Ectodermal cell (in vitro differentiated cells): ENCODE data around the gene MCRIP2.

Experiments
- H3K27ac ChIP-seq: 2 replicates; pipeline ENCODE4 v1.7.0; 2013; ENCODE audit warnings: mild to moderate bottlenecking, low read depth, low read length; ENCODE audit not compliant: insufficient read depth, poor library complexity, severe bottlenecking
- H3K27me3 ChIP-seq: 2 replicates; pipeline ENCODE4 v1.7.0; 2013; ENCODE audit warnings: mild to moderate bottlenecking, low read length; ENCODE audit not compliant: insufficient read depth, control insufficient read depth, poor library complexity, severe bottlenecking
- H3K36me3 ChIP-seq: one replicate; pipeline ENCODE4 v1.7.0; 2013; ENCODE audit warnings: low read length; ENCODE audit not compliant: control insufficient read depth, insufficient read depth
- H3K4me1 ChIP-seq: one replicate; pipeline ENCODE4 v1.7.0; 2013; ENCODE audit warnings: low read length; ENCODE audit not compliant: control insufficient read depth, insufficient read depth
- H3K4me3 ChIP-seq: 2 replicates; pipeline ENCODE4 v1.7.0; 2013; ENCODE audit warnings: low read depth, low read length, control low read depth; ENCODE audit not compliant: insufficient read depth
- H3K9me3 ChIP-seq: 2 replicates; pipeline ENCODE4 v1.7.0; 2013; ENCODE audit warnings: mild to moderate bottlenecking, low read length, moderate library complexity; ENCODE audit not compliant: control insufficient read depth
- WGBS, 2 experiments: methylation state at CpG; one replicate each; pipeline ENCODE4 v1.1.7; 2013; ENCODE audit warnings: missing lambda C conversion rate in 2 of 2; 5-methylcytosine and 5-hydroxymethylcytosine counted together

Gene MCRIP2

DNA sequence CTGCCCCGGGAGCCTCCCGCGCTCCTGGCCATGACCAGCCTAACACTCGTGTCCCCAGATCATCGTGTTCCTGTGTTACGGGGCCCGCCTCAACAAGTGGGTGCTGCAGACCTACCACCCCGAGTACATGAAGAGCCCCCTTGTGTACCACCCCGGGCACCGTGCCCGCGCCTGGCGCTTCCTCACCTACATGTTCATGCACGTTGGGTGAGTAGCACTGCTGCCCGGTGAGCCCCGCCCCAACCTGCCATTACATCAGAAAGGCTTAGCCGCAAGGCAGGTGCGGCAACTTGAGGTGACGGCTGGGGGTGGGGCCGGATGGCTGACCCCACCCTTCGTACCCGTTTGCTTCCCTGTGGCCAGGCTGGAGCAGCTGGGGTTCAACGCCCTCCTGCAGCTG is 35.3 kb downstream of the MCRIP2 start:
- H3K27me3 ChIP-seq: peaks cover 12% of the 10 kb centered on the region
- peaks cover 15% of the 10 kb centered on the region for H3K36me3 ChIP-seq
- H3K4me3 ChIP-seq: no peak overlapping the region
- H3K4me1 ChIP-seq: peaks cover 14% of the 10 kb centered on the region
- H3K9me3 ChIP-seq: no peaks in the 10 kb centered on the region
- WGBS, 2 experiments: 93 to 94% methylated on average over 23 of the region's 23 CpGs
- H3K27ac ChIP-seq: no peak overlapping the region

DNA sequence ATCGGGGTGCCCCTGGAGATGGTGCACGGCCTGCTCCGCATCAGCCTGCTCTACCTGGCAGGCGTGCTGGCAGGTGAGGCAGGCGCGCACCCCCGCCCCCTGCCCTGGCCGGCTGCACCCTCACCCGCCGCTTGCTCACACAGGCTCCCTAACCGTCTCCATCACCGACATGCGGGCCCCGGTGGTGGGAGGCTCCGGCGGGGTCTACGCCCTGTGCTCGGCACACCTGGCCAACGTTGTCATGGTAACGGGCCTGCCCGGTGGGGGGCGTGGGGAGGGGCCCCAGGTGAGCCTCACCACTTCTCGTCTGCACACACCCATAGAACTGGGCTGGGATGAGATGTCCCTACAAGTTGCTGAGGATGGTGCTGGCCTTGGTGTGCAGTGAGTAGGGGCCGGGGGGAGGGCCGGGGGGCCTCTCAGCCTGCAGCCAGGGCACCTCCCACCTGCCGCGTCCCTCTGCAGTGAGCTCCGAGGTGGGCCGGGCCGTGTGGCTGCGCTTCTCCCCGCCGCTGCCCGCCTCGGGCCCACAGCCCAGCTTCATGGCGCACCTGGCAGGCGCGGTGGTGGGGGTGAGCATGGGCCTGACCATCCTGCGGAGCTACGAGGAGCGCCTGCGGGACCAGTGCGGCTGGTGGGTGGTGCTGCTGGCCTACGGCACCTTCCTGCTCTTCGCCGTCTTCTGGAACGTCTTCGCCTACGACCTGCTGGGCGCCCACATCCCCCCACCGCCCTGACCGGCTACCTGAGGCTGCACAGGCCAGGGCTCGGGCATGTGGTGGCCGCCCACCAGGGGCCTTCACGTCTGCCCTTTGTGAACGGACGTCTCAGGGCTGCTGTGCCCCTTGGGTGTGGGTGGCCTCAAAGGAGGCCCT is 35.9 kb downstream of the MCRIP2 start:
- Histone ChIP-seq H3K27me3 (peaks cover 12% of the 10 kb centered on the region), H3K36me3 (peaks cover 16% of the 10 kb centered on the region), H3K4me3 (no peak overlapping the region), H3K4me1 (peaks cover 14% of the 10 kb centered on the region), H3K9me3 (no peaks in the 10 kb centered on the region), H3K27ac (no peak overlapping the region)
- WGBS, 2 experiments: 91 to 92% methylated on average over 57 of the region's 57 CpGs

DNA sequence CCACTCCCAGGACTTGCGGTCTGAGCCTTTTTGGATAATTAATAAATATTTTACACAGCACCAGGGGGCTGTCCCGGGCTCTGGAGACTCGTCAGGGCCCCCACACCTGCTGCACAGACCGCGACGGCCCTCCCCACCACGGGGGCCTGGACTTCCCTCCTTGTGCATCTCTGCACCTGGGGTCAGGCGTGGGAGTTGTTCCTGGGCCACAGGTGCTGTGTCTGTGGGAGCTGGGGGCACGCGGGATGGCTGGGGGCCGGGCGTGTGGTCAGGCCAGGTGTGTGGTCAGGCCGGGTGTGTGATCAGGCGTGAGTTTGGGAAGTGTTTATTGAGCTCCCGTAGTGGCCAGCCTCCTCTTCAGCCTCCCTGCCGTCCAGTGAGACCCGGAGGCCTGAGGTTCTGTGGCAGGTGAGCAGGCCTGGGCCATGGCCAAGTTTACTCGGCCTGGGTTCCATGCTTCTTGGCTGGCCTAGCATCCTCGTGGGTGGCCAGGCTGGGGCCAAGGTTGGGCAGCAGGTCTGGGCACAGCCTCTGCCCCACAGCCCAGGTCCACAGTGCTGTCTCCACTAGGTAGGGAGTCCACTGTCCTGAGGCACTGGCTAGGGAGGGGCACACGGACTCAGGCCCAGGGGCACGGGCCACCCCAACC is 36.7 kb downstream of the MCRIP2 start:
- H3K36me3 ChIP-seq: peaks cover 15% of the 10 kb centered on the region
- H3K27me3 ChIP-seq: peaks cover 12% of the 10 kb centered on the region
- no peaks in the 10 kb centered on the region for H3K9me3 ChIP-seq
- peaks cover 20% of the 10 kb centered on the region for H3K4me1 ChIP-seq
- 94 to 95% methylated on average over 21 of the region's 21 CpGs for WGBS, 2 experiments
- H3K27ac ChIP-seq: no peak overlapping the region
- H3K4me3 ChIP-seq: no peak overlapping the region

DNA sequence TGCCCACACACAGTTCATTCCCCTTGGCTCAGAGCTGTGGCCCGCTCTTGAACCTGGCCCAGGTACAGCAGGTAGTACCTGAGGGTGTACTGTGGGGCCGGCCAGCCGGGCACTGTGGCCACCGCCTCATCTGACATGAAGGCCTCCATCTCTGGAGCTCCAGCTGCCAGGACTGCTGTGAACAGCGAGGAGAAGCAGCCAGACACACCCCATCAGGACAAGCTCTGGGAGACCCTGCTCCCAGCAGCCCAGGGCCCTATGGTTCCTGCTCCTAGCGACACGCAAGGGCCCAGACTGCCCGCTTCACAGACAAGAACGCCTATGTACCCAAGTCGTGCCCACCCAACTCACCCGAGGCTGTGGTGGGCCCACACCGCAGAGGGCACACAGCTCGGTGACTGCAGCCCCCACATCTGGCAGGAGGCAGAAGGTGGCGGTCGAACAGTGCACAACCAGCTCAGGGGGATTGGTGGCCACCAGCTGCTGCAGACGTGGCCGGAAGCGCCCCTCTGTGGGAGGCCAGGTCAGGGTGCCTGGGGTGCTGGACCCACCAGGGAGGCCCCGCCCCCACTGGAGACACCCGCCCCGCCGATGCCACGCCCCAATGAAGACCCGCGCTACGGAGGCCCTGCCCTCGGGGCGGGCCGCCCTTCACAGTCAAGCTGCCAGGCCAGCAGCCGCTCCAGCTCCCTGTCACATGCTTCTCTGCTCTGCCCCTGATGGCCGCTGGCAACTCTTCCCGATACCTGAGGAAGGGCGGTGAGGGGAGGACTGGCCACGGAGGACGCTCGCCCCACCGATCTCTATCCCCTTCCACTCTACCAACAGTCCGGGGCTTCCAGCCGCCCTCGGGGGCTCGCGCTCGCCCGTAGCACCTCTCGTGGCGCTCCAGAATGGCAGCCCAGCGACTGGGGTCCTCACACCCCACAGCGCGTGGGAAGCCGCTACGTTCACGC is 37.5 kb downstream of the MCRIP2 start:
- Histone ChIP-seq H3K9me3 (no peaks in the 10 kb centered on the region), H3K27ac (no peak overlapping the region), H3K4me3 (peak overlapping the region; percentile 42), H3K36me3 (peaks cover 15% of the 10 kb centered on the region), H3K4me1 (peaks cover 21% of the 10 kb centered on the region), H3K27me3 (peaks cover 12% of the 10 kb centered on the region)
- 32 to 34% methylated on average over 50 to 52 of the region's 52 CpGs for WGBS, 2 experiments

DNA sequence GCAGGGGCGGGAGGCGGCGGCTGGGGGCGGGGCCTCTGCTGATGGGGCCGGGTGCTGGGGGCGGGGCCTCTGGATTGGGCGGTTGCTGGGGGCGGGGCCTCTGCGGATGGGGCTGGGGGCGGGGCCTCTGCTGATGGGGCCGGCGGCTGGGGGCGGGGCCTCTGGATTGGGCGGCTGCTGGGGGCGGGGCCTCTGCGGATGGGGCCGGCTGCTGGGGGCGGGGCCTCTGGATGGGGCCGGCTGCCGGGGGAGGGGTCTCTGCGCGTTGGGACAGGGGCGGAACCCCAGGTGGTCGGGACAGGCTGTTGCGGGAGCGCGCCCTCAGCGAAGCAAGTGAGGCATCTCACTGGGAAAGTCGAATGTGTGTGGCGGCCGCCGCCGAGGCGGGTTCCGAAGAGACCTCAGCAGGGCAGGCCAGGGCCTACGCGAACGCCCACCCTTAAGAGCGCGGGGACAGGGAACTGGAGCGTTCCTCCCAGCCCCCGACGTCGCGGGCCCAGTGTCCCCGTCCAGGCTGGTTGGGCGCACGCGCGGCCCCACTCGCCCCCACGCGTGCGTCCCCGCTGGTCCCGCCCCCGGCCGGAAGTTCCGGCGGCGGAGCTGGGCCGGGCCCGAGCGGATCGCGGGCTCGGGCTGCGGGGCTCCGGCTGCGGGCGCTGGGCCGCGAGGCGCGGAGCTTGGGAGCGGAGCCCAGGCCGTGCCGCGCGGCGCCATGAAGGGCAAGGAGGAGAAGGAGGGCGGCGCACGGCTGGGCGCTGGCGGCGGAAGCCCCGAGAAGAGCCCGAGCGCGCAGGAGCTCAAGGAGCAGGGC is 38.4 kb downstream of the MCRIP2 start, which contains the start of gene STUB1:
TSS of gene STUB1 (plus strand) at position 597 of the 811 bp plus-strand sequence. CDS start at position 713, 116 bp downstream.
- 0% methylated on average over 87 to 91 of the region's 91 CpGs for WGBS, 2 experiments
- H3K27ac ChIP-seq: peak within 1 kb of the TSS; percentile 60
- peaks cover 14% of the 10 kb centered on the region for H3K4me1 ChIP-seq
- peaks cover 15% of the 10 kb centered on the region for H3K36me3 ChIP-seq
- H3K4me3 ChIP-seq: peak within 1 kb of the TSS; percentile 77
- peaks cover 12% of the 10 kb centered on the region for H3K27me3 ChIP-seq
- no peaks in the 10 kb centered on the region for H3K9me3 ChIP-seq

DNA sequence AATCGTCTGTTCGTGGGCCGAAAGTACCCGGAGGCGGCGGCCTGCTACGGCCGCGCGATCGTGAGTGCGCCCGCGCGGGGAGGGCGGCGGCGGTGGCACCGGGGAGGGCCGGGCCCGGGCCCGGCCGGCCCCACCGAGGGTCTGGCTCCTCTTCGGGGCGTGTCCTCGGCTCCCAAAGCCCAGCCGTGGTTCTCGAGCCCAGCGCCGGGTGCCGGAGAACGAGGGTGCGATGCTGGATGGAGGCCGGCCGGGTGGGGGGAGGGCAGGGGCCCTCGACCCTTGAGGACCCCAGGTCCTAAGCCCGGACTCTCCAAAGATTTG is 39.0 kb downstream of the MCRIP2 start:
- Histone ChIP-seq H3K36me3 (peaks cover 15% of the 10 kb centered on the region), H3K27ac (peak overlapping the region; percentile 60), H3K9me3 (no peaks in the 10 kb centered on the region), H3K4me3 (peak overlapping the region; percentile 77), H3K27me3 (peaks cover 7% of the 10 kb centered on the region), H3K4me1 (peaks cover 13% of the 10 kb centered on the region)
- WGBS, 2 experiments: 1% methylated on average over 38 of the region's 38 CpGs

DNA sequence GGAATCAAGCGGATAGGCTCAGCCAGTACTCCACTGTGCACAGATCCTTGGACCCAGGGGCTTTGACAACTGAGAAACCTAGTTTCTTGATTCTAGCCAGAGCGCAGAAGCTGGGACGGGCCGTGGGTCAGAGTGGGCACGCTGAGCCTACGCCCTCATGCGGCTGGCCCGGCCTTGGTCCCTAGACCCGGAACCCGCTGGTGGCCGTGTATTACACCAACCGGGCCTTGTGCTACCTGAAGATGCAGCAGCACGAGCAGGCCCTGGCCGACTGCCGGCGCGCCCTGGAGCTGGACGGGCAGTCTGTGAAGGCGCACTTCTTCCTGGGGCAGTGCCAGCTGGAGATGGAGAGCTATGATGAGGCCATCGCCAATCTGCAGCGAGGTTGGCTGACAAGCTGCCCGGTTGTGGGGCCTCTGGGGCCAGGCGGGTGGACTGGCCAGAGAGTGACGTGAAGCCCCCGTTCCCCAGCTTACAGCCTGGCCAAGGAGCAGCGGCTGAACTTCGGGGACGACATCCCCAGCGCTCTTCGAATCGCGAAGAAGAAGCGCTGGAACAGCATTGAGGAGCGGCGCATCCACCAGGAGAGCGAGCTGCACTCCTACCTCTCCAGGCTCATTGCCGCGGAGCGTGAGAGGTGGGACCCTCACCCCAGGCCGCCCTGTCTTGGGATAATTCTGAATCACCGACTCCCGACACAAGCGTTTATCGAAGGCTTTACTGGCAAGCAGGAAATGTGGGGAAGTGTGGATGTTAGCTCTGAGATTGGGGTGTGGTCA is 39.5 kb downstream of the MCRIP2 start:
- WGBS, 2 experiments: 66 to 67% methylated on average over 44 of the region's 44 CpGs
- Histone ChIP-seq H3K27me3 (peaks cover under 1% of the 10 kb centered on the region), H3K4me3 (peak overlapping the region; percentile 77), H3K36me3 (peaks cover 15% of the 10 kb centered on the region), H3K4me1 (peaks cover 13% of the 10 kb centered on the region), H3K9me3 (no peaks in the 10 kb centered on the region), H3K27ac (no peak overlapping the region)

DNA sequence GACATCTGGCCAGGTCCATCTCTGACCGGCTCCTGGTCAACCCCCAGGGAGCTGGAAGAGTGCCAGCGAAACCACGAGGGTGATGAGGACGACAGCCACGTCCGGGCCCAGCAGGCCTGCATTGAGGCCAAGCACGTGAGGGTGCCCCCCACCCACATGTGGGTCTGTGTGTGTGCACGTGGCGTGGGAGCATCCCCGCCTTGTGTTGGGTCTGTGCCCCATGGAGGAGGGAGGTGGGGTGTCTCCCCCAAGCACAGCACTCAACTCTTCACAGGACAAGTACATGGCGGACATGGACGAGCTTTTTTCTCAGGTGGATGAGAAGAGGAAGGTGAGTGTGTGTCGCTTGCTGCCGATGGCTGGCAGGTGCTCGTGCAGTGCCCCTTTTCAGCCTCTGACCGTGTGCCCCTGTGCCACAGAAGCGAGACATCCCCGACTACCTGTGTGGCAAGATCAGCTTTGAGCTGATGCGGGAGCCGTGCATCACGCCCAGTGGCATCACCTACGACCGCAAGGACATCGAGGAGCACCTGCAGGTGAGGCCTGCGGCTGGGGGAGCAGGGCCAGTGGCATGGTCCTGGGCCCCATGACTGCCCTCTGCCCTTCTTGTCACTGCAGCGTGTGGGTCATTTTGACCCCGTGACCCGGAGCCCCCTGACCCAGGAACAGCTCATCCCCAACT is 40.3 kb downstream of the MCRIP2 start:
- WGBS, 2 experiments: 95 to 97% methylated on average over 28 of the region's 28 CpGs
- peaks cover 15% of the 10 kb centered on the region for H3K36me3 ChIP-seq

More for the DNA sequence above, 40.3 kb downstream of the MCRIP2 start:
- Histone ChIP-seq H3K9me3 (no peaks in the 10 kb centered on the region), H3K27ac (no peak overlapping the region), H3K4me1 (peaks cover 13% of the 10 kb centered on the region), H3K4me3 (no peak overlapping the region), H3K27me3 (no peaks in the 10 kb centered on the region)
